ENCODE measurements around the gene GTF3C1. TPM values are rescaled to one million over a fixed set of nuclear protein-coding genes. Genes with fewer than 3 reads are reported as not detected.

The GTF3C1 gene
- total and polyA plus RNA-seq, 2 donors (not counting 1 experiment from before 2014, with no cell fraction given): 31.2 to 49.6 TPM

GRCh38 chr16:27491894-27492587 lies 57.7 kb downstream of the GTF3C1 start:
- intact Hi-C loops (cut with micrococcal nuclease): no loop called here
- Histone ChIP-seq H3K9me3 (ENCODE audit: control extremely low read depth in 1 of 3, control insufficient read depth in 2 of 3, insufficient read depth in 1 of 3, low read length in 2 of 3) (no peaks in the 10 kb centered on the region), H3K9ac (ENCODE audit: low read length) (no peak overlapping the region), H3K79me2 (ENCODE audit: control insufficient read depth, insufficient read depth, low read length) (no peaks in the 10 kb centered on the region), H3K4me1 (ENCODE audit: control insufficient read depth in 2 of 2, insufficient read depth in 2 of 2, low read length in 2 of 2) (no peaks in the 10 kb centered on the region), H3K36me3 (replicated peaks in 1 of 2; ENCODE audit: control extremely low read depth in 1 of 2, control insufficient read depth in 1 of 2, extremely low read depth in 1 of 2, insufficient read depth in 2 of 2, low read length in 1 of 2) (peaks cover 0 to 68% of the 10 kb centered on the region in 2 experiments), H3K27ac (ENCODE audit: low read length in 2 of 2) (no peak overlapping the region), H3K4me3 (ENCODE audit: control extremely low read depth in 1 of 5, extremely low read depth in 1 of 5, insufficient read depth in 1 of 5, low read depth in 2 of 5, low read length in 4 of 5) (no peak overlapping the region), H2AFZ (ENCODE audit: insufficient read depth, low read depth, low read length, poor library complexity, severe bottlenecking) (no peak overlapping the region), H4K20me1 (ENCODE audit: control insufficient read depth, insufficient read depth, low read length, poor library complexity, severe bottlenecking) (no peaks in the 10 kb centered on the region), H3K27me3 (replicated peaks in 1 of 4; ENCODE audit: control extremely low read depth in 1 of 4, control insufficient read depth in 3 of 4, insufficient read depth in 4 of 4, low read length in 3 of 4) (no peaks in the 10 kb centered on the region), H3K4me2 (replicated peaks; ENCODE audit: low read depth, low read length, poor library complexity, severe bottlenecking) (no peak overlapping the region)
- WGBS (ENCODE audit: insufficient coverage): 96% methylated on average over 16 of the region's 16 CpGs
- no peak overlapping the region for H3K4me3 Mint-ChIP-seq
- ATAC-seq (ENCODE audit: low read depth): no peak
- DNase-seq: no peak
- ChIA-PET POLR2A (no interaction called here), CTCF (interaction anchor here (0.7 kb wide), 1 partner anchor 16 kb away, joined by 3 read pairs; no protein-coding TSS in a partner anchor)
- no peak overlapping the region for H3K27ac Mint-ChIP-seq
- TF ChIP-seq, protein P1, sequence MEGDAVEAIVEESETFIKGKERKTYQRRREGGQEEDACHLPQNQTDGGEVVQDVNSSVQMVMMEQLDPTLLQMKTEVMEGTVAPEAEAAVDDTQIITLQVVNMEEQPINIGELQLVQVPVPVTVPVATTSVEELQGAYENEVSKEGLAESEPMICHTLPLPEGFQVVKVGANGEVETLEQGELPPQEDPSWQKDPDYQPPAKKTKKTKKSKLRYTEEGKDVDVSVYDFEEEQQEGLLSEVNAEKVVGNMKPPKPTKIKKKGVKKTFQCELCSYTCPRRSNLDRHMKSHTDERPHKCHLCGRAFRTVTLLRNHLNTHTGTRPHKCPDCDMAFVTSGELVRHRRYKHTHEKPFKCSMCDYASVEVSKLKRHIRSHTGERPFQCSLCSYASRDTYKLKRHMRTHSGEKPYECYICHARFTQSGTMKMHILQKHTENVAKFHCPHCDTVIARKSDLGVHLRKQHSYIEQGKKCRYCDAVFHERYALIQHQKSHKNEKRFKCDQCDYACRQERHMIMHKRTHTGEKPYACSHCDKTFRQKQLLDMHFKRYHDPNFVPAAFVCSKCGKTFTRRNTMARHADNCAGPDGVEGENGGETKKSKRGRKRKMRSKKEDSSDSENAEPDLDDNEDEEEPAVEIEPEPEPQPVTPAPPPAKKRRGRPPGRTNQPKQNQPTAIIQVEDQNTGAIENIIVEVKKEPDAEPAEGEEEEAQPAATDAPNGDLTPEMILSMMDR (IDR thresholded peaks at IDR 0.05): no peak
- TF ChIP-seq EZH2 (IDR thresholded peaks at IDR 0.05; ENCODE audit: borderline replicate concordance, insufficient read depth, low read depth, low read length, poor library complexity, severe bottlenecking): no peak
- no peaks in the 10 kb centered on the region for H3K4me1 Mint-ChIP-seq
- no peaks in the 10 kb centered on the region for H3K27me3 Mint-ChIP-seq
- no peaks in the 10 kb centered on the region for H3K9me3 Mint-ChIP-seq (ENCODE audit: insufficient read depth)

- Histone ChIP-seq H3K79me2 (ENCODE audit: control insufficient read depth, insufficient read depth, low read length) (no peaks in the 10 kb centered on the region), H3K9me3 (ENCODE audit: control extremely low read depth in 1 of 3, control insufficient read depth in 2 of 3, insufficient read depth in 1 of 3, low read length in 2 of 3) (no peaks in the 10 kb centered on the region), H4K20me1 (ENCODE audit: control insufficient read depth, insufficient read depth, low read length, poor library complexity, severe bottlenecking) (no peaks in the 10 kb centered on the region), H2AFZ (ENCODE audit: insufficient read depth, low read depth, low read length, poor library complexity, severe bottlenecking) (no peak overlapping the region), H3K9ac (ENCODE audit: low read length) (no peak overlapping the region), H3K4me2 (replicated peaks; ENCODE audit: low read depth, low read length, poor library complexity, severe bottlenecking) (no peak overlapping the region), H3K27ac (ENCODE audit: low read length in 2 of 2) (no peak overlapping the region), H3K27me3 (replicated peaks in 1 of 4; ENCODE audit: control extremely low read depth in 1 of 4, control insufficient read depth in 3 of 4, insufficient read depth in 4 of 4, low read length in 3 of 4) (no peaks in the 10 kb centered on the region), H3K4me3 (ENCODE audit: control extremely low read depth in 1 of 5, extremely low read depth in 1 of 5, insufficient read depth in 1 of 5, low read depth in 2 of 5, low read length in 4 of 5) (no peak overlapping the region), H3K36me3 (replicated peaks in 1 of 2; ENCODE audit: control extremely low read depth in 1 of 2, control insufficient read depth in 1 of 2, extremely low read depth in 1 of 2, insufficient read depth in 2 of 2, low read length in 1 of 2) (peaks cover 0 to 68% of the 10 kb centered on the region in 2 experiments), H3K4me1 (ENCODE audit: control insufficient read depth in 2 of 2, insufficient read depth in 2 of 2, low read length in 2 of 2) (no peaks in the 10 kb centered on the region)
- 92% methylated on average over 7 of the region's 7 CpGs for WGBS (ENCODE audit: insufficient coverage)
- Mint-ChIP-seq H3K27ac (no peak overlapping the region), H3K9me3 (ENCODE audit: insufficient read depth) (no peaks in the 10 kb centered on the region), H3K4me3 (no peak overlapping the region), H3K4me1 (no peaks in the 10 kb centered on the region), H3K27me3 (no peaks in the 10 kb centered on the region)
- intact Hi-C loops (cut with micrococcal nuclease): no loop called here
- ChIA-PET POLR2A (no interaction called here), CTCF (no interaction called here)
- ATAC-seq (ENCODE audit: low read depth) (no peak), DNase-seq (no peak)
- TF ChIP-seq, protein P1 (IDR thresholded peaks at IDR 0.05): no peak
- TF ChIP-seq EZH2 (IDR thresholded peaks at IDR 0.05; ENCODE audit: borderline replicate concordance, insufficient read depth, low read depth, low read length, poor library complexity, severe bottlenecking): no peak
Observed at GRCh38 chr16:27489906-27490305, 59.8 kb downstream of the GTF3C1 start.
